GM03348 (cell line): ENCODE measurements around the gene CCDC86.

Experiments
- DNase-seq: peaks from one replicate; pipeline ENCODE4 v3.0.0; 2012; ENCODE audit warnings: low spot score

The CCDC86 gene

DNA sequence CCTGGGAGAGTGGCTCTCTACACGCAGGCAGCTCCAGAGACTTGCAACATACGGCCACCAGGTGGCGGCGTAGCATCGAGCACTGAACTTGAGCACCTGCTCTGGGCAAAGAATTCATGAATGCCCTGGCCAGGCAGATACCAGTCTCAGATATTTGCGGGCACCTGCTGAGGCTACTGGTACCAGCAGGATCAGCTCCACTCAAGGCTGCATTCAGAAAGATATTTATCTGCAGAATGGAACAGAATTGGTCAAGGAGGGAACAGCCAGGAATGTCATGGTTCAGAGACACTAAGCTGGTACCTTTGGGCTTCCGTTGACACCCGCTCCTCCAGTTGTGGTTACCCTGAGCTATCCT is 10.8 kb upstream of the CCDC86 start:
- peak; percentile 88 for DNase-seq

DNA sequence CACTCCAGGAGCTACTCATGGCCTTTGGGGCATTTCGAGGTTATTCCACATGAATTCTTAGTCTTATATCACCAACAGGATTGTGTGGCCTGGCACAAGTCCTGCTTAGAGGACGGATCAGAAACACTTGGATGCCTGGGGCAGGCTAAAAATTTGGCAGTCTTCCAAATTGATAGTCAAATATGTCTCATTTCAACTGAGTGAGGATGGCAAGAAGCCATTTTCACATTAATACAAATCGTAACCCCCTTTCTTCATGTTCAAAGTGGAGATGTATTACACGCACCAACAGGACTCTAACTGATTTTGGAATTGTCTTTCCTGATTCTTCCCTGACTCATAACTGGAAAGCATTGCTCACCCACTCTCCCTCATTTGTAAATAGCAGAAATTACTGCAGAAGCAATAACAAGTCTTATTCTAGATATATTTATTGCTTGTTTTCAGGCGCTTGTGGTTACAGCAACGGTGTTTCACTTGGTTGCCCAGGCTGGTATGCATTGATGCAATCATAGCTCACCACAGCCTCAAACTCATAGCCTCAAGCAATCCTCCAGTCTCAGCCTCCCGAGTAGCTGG is 10.3 kb upstream of the CCDC86 start:
- no peak for DNase-seq

DNA sequence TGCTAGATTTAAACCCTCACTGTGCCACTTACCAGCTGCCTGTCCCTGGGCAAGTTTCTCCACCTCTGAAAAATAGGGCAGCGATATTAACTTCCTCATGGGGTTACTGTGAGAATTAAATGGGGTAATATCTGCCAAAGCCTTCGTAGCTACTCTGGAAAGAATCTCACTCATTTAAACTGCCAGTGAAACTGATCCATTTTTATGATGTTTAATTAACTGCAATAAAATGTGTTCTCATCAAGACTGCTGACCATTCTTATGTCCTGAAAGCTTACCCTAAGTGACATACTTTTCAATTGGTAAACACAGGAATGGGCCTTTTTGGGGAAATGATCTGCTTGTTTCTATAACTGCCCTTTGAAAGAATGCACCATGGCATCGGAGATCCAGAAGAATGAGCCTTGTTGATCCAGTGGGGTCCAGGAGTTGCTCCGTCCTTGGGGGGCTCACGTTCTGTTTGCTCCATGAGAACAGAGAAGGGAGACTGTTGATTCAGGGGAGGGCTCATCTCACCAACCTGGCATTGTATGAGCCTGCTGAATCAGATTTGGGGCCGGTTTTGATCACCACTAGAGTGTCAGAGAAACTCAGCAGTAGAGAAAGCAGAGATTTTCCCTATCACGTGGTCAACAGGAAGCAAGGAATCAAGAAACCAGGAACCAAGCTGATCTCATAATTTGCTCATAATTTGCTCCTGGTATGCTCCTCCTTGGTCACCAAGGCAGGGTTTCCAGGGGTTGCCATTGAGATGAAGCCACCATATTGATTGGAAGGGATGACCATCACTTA is 7.0 kb upstream of the CCDC86 start:
- no peak for DNase-seq

DNA sequence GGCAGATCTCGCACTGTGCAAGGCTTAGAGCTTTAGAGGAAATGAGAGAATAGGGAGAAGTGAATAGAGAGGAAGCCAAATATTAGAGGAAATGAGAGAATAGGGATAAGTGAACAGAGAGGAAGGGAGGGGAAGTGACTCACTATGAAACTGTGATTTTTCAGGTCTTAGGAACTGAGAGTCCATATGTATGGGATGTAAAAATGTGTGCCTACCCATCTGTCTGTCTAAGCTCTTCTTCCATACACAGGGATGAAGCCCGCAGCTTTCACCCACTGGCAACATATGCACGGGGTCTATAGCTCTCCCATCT is 6.4 kb upstream of the CCDC86 start:
- DNase-seq, result no peak

DNA sequence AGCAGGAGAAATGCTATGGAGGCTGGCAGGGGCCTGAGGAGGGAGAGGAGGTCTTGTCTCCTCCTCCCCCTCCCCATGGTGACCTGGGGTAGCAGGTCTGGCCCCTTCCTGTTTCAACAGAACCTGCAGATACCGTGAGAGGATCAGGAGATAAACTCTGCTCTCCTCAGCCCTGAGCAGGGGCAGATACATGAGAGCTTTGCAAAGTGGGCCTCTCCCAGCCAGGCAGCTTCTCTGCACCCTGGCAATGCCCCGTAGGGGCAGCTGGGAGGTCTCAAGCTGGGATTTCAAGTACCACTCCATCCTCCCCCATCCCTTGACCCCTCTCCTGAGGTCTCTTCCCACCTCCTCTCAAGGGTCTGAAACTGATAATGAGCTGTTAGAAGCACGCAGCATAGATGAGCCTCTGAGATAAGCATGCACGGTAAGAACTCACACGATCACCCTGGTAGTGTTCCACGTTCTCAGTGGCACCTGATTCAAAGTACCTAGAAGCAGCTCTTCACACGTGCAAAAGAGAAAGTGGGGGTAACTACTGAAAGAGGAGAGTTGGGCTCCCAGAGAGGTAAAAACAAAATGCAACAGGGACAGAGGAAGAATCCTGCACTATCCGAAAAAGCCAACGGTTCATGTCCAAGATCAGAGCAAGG is 4.9 kb upstream of the CCDC86 start:
- no peak for DNase-seq

DNA sequence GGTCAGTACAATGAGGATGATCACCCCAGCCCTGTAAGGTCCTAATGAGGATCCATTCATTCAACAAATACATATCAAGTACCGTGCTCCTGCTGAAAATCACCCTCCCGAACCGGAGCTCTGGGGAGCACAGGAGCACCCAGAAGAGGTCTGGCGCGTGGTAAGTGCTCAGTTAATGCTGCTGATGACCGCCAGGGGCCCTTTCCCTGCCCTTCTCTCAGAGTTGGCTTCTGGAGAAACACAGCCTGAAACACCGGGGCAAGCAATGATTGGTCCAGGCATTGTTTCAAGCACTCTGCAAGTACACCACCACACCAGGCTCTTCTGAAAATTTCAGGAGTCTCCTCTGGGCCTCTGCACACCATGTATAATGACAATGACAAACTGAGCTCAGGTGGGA is 3.8 kb upstream of the CCDC86 start:
- DNase-seq, result no peak

DNA sequence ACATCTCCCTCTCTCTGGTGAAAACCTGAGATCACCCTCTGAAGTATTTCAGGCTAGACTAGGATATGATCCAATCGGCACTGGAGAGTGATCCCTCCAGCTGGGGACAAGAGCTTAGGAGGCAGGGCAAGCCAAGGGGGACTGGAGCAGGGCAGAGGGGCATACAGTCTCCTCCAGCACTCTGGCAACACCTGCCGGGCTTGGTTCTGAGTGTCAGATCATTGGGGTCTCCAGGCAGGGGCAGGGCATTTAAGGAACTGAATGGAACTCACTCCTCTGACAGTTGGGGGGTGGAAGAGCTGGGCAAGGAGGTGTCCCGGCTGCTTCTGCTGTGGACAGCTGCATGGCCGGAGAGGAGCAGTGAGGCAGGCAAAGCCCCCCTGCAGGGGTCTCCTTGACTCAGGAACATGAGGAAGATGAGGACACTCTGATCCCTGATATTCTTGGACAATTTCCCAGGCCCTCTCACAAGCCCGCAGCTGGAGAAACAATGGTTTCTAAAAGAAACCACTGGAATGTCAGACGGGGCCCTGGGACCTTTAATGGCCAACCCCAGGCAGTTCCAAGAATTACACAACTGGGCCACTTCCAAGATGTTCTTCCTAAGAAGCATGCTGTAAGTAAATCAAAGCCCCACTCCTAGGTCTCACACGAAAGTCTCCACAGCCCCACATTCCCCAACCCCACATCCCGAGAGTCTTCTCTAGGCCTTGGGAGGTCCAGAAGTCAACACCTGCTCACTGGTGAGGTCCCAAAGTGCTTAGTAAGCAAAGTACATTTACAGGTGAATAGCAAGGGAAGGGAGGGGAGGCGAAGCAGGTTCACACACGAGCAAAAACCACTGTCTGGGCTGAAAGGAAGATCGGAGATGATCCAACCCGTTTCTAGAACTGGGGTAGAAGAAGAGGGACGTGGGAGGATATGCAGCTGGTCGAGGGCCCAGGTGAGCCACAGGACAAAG is 1.2 kb upstream of the CCDC86 start:
- peak; percentile 93 for DNase-seq

DNA sequence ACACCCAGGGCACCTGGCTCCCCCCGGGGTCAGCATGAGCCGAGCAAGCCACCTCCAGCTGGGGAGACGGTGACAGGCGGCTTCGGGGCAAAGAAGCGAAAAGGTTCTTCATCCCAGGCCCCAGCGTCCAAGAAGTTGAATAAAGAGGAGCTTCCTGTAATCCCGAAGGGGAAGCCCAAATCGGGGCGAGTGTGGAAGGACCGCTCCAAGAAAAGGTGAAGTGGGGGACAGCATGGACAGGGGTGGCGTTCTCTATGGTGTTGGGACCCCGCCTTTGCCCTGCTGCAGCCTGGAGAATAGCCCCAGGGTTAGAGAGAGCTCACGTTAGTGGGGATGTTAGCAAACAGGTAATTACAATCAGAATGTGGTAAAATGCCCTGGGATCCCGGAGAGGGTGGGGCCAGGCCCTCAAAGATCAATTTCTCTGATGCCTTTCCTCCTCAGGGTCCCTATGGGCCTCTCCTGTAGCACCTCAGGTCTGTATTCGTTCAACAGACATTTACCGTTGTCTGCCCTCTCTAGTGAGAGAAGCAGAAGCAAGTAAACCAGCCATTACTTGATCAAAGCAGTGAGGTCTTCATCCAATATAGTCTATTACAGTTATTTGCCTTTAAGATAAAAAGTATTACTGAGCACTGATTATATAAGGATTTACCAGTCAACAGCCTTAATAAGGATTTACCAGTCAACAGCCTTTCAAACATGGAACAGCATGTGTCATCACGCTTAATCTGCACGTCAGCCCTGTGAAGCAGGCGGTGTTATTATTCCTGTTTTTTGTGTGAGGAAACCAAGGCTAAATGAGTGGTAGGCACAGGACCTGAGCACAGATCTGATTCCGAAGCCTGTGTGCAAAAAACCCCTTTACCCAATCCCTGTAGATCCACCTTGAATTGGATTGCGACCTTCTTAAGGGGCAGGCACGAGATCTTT is 1.0 kb downstream of the CCDC86 start:
- DNase-seq, result no peak

DNA sequence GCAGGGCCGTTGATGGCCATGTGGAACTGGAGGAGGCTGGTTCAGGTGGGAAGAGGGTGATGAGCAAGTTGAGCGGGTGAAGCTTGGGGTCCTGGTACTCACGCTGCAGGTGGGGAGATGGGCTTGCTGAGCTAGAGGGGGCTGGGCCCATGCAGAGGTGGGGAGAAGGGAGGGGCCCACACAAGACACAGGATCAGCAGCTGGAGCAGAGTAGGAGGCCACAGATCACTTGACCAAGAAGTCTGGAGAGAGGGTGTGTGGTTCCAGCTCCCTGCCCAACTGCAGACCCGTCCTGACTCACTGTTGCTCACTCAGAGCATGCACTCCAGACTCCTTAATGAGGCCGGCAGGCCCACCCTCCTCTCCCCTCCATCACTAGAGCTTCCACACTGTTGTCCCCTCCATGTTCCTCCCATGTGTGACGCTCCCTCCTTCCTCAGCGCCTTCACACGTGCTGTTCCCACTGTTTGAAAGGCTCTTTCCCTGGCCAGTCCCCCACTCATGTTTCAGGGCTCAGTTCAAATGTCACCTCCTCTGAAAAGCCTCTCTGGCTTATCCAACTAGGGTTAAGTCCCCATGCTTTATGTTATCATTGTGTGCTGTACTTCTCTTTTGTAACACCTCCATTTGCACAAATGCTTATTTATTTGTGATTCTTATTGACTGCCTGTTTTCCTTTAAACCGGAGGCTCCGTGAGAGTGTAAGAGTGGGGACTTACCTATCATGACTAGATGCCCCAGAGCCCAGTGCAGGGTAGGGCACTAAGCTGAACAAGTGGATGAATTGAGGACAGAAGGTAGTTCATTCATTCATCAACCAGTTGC is 2.3 kb downstream of the CCDC86 start:
- peak; percentile 39 for DNase-seq

DNA sequence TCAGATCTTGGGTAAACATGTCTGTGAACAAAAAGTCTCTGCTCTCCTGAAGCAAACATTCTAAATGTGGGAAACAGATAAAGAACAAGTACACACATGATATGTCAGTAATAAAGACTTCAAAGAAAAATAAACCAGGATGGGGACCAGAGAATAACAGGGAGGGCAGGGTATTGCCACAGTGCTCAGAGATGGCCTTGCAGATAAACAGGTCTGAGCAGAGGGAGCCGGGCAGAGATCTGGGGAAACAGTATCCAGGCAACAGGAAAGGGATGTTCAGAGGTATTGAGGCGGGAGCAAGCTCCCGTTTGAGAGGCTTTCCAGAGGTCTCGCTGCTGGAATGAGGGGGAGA is 2.9 kb downstream of the CCDC86 start:
- DNase-seq, result no peak

DNA sequence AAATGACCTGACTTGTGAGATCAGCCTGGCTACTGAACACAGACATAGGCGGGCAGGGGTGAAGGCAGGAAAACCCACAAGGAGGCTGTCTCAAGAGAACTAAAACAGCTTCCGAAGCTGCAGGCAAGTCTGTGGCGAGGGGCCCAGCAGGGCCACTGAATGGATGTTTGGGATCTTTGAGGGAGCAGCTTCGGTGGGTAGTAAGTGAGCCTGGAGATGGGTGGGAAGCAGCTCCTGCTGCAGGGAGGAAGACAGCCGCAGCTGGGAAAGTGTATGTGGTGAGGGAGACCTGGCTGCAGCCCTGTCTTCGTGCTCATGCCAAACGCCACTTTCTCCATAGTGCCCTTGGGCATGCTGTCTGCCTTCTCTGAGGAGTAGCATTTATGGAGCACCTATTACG is 3.4 kb downstream of the CCDC86 start:
- DNase-seq, result no peak

DNA sequence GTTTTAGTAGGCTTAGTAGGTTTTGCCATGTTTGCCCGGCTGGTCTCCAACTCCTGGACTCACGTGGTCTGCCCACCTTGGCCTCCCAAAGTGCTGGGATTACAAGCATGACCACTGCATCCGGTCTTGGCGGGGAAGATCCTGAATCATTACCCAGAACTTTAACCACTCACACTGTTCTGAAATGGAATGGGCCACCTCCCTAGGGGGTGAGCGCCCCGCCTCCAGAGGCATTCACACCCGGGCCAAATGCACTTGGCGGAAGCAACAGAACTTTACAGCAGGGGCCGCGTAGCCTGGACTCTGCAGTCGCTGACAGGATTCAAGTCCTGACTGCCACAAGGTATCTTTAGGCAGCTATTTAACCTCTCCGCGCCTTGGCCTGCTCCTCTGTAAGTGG is 5.4 kb downstream of the CCDC86 start:
- no peak for DNase-seq

DNA sequence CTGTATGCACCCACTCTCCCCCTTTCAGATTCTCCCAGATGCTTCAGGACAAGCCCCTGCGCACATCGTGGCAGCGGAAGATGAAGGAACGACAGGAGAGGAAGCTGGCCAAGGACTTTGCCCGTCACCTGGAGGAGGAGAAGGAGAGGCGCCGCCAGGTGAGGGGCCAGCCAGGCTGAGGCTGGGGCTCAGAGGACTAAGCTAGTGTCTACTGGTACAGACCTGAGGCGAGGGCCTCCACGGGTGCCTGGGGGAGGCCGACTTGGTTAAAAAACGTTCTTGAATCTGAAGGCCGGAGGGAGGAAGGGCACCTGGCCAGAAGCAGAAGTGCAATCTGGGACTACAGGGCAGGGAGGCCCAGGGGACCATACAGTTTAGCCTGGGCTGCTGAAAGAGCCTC is 6.0 kb downstream of the CCDC86 start:
- DNase-seq, result no peak

DNA sequence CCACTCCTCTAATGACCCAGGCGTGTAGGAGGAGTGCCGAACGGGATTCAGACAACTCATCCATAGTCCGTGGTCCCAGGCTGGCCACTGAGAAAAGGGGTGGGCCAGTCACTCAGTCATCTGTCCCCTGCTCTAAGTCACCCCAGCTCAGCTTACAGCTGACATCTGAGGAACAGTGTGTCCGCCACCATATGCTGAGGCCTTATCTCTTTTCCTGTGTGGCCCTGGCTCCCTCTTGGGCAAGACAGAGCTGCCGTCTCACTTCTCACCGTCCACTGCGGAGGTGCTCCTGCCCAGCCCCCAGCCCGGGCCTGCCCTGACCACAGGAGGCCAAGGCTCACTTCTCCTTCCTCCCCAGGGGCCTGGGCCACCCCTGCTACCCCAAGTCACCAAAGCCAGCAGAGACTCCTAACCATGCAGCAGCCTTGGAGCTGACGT is 6.8 kb downstream of the CCDC86 start:
- no peak for DNase-seq

DNA sequence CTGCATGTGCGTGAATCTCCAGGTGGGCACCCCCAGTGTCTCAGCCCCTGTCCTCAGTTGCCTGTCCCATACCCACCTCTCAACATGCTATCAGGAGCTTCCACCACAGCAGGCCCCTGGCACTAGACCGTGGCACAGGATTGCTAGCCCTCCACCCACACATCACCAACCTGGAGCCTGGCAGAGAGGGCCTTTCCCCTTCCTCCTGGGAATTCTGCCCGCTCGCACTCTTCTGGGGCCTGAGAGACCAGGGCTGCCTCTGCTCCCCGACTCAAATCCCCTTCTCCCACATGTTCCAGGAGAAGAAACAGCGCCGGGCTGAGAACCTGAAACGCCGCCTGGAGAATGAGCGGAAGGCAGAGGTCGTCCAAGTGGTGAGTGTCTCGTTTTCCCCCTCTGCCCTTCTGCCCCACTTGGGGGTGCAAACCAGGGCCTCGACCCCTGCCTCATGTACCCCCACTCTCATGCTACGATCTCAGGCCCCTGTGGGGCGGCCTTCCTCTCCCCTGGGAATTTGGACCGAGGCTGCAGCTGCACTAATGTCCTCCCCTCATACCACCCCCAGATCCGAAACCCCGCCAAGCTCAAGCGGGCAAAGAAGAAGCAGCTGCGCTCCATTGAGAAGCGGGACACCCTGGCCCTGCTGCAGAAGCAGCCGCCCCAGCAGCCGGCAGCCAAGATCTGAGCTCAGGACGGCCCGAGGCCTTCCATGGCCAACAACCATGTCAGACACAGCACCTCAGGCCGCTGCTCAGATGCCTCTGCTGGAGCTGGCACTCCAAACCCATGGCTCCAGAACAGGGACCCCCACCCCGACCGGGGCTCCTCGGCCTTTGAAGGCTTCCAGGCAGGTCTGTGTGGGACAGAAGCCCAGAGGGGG is 8.0 kb downstream of the CCDC86 start:
- DNase-seq, result no peak

DNA sequence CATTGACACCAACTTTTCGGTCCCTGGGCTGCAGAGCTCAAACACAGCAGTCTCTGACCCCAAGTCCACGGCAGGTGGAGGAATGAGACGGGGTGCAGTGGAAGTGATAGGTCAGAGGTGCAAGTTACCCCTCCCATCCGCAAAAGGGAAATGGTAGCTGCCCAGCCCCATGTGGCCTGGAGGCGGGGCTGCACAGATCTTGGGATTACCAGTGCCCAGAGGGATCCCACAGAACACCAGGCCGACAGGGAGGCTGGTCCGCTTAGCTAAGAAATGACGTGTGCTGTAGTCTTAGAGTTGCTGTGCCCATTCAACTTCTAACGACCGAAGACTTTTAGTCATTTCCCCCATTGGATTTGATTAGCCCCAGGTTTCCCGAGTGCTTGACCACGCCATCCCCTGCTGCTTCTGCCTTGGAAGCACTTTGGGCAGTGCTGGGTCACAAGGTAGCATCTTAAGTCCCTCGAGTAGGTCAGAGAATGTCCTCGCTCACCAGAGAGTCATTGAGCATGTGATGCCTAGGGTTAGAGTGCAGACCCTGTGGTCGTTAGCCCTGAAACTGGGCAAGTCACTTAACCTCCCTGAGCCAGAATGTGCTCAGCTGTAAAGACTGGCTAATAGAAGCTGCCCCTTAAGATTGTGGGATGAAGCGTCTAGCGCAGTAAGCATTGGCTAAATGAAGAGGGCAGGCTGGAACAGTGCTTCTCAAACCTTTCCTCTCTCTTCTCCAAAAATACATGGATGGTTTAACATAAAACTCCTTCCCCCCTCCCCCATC is 9.6 kb downstream of the CCDC86 start:
- DNase-seq, result no peak

DNA sequence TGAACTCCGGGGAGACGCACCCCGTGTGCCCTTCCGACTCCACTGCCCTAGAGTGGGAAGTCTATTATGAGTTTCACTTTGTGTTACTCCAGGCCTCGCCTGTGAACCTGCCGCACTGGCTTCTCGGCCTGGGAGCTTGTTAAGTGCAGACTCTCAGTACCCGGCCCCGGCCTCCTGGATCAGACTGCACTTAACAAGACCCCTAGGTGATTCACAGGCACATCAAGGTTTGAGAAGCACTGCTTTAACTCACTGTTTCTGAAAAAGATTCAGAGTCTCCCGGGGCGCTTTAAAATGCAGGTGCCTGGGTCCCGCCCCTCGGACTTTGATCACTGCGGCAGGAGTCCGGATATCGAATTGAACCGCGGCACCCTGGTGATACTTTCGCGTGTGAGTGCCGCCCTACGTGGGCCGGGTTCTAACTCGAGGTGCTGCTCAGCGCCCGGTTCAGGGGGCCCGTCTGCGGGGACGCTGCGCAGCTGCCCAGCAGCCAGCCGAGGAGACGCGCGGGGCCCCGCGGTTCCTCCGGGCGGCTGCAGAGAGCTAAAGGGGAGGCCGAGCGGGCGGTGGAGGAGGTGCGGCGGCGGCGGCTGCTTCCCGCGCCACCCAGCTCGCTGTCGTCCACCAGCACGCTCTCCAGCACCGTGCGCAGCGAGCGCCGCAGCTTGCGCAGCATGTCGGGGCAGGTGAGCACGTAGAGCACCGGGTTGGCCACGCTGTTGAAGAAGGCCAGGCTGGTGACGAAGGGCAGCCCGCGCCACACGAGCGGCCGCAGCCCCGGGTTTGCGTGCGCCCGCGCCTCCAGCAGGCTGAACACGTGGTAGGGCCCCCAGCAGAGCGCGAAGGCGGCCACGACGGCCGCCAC is 10.4 kb downstream of the CCDC86 start:
- no peak for DNase-seq
